Mesothelial cell of epicardium (in vitro differentiated cells): ENCODE measurements around the gene LNPEP. TPM values are rescaled to one million over a fixed set of nuclear protein-coding genes. Genes with fewer than 3 reads are reported as not detected.

Experiments used
- DNase-seq, 2 experiments: peaks; one replicate each; pipeline ENCODE4 v3.0.0; 2021; ENCODE audit warnings: low spot score in 2 of 2; ENCODE audit not compliant: unreplicated experiment in 2 of 2
- H3K27ac Mint-ChIP-seq: 2 replicates; pipeline ENCODE4 v1.8.0; 2021; ENCODE audit warnings: mixed read lengths
- H3K27me3 Mint-ChIP-seq: 2 replicates; pipeline ENCODE4 v1.8.0; 2021; ENCODE audit warnings: low read depth, mixed read lengths
- H3K36me3 Mint-ChIP-seq: 2 replicates; pipeline ENCODE4 v1.8.0; 2021; ENCODE audit warnings: mixed read lengths
- H3K4me1 Mint-ChIP-seq: 2 replicates; pipeline ENCODE4 v1.8.0; 2021; ENCODE audit warnings: mixed read lengths
- H3K4me3 Mint-ChIP-seq: 2 replicates; pipeline ENCODE4 v1.8.0; 2021; ENCODE audit warnings: mild to moderate bottlenecking, moderate library complexity, mixed read lengths
- H3K9me3 Mint-ChIP-seq: 2 replicates; pipeline ENCODE4 v1.8.0; 2021; ENCODE audit warnings: mixed read lengths
- CTCF ChIP-seq: fragments of 200-600 bp; sonication (generic); IDR thresholded peaks from one replicate; pipeline ENCODE4 v1.5.0; 2021; ENCODE audit warnings: antibody characterized with exemption; ENCODE audit not compliant: unreplicated experiment
- total RNA-seq: library from RNA; stranded (reverse); gene quantifications from 3 replicates; pipeline ENCODE4 v1.2.1, GENCODE V29; 2021

Gene LNPEP
- total RNA-seq, 1 donor from 2014 or later, result 37.3 TPM

- Mint-ChIP-seq H3K27me3 (no peaks in the 10 kb centered on the region), H3K27ac (no peak overlapping the region), H3K9me3 (no peaks in the 10 kb centered on the region), H3K36me3 (no peaks in the 10 kb centered on the region), H3K4me1 (no peaks in the 10 kb centered on the region), H3K4me3 (no peak overlapping the region)
- TF ChIP-seq CTCF, result no peak
- no peak for DNase-seq
Measured at GRCh38 chr5:96901841-96902240, 34.0 kb upstream of the LNPEP start.

GRCh38 chr5:96902876-96903275 lies 33.0 kb upstream of the LNPEP start:
- TF ChIP-seq CTCF, result no peak
- no peaks in the 10 kb centered on the region for H3K9me3 Mint-ChIP-seq
- H3K4me1 Mint-ChIP-seq, result no peaks in the 10 kb centered on the region
- H3K27ac Mint-ChIP-seq, result no peak overlapping the region
- no peak overlapping the region for H3K4me3 Mint-ChIP-seq
- H3K36me3 Mint-ChIP-seq, result no peaks in the 10 kb centered on the region
- DNase-seq, result no peak
- no peaks in the 10 kb centered on the region for H3K27me3 Mint-ChIP-seq

GRCh38 chr5:96903300-96903699 lies 32.6 kb upstream of the LNPEP start:
- TF ChIP-seq CTCF, result no peak
- no peaks in the 10 kb centered on the region for H3K27me3 Mint-ChIP-seq
- H3K27ac Mint-ChIP-seq, result no peak overlapping the region
- no peak for DNase-seq
- H3K4me3 Mint-ChIP-seq, result no peak overlapping the region
- no peaks in the 10 kb centered on the region for H3K36me3 Mint-ChIP-seq
- no peaks in the 10 kb centered on the region for H3K9me3 Mint-ChIP-seq
- no peaks in the 10 kb centered on the region for H3K4me1 Mint-ChIP-seq

- no peak for DNase-seq
- no peak overlapping the region for H3K4me3 Mint-ChIP-seq
- no peaks in the 10 kb centered on the region for H3K4me1 Mint-ChIP-seq
- no peak overlapping the region for H3K27ac Mint-ChIP-seq
- H3K36me3 Mint-ChIP-seq, result no peaks in the 10 kb centered on the region
- H3K27me3 Mint-ChIP-seq, result no peaks in the 10 kb centered on the region
- no peaks in the 10 kb centered on the region for H3K9me3 Mint-ChIP-seq
- no peak for TF ChIP-seq CTCF
Measured at GRCh38 chr5:96904054-96904931, 31.6 kb upstream of the LNPEP start.

- Mint-ChIP-seq H3K4me3 (no peak overlapping the region), H3K4me1 (no peaks in the 10 kb centered on the region), H3K9me3 (no peaks in the 10 kb centered on the region), H3K27me3 (no peaks in the 10 kb centered on the region), H3K36me3 (no peaks in the 10 kb centered on the region), H3K27ac (no peak overlapping the region)
- no peak for DNase-seq
- TF ChIP-seq CTCF, result no peak
Measured at GRCh38 chr5:96905864-96906263, 30.0 kb upstream of the LNPEP start.
